ENCODE results near the gene CD4. TPM values are rescaled to one million over a fixed set of nuclear protein-coding genes. Genes with fewer than 3 reads are reported as not detected.

CD4 gene
- total RNA-seq, 1 donor from 2014 or later, result 2.6 TPM

GRCh38 chr12:6832125-6832524 is 42.8 kb downstream of the CD4 start:
- intact Hi-C loops (cut with DNase I), result no loop called here
- H3K4me1 ChIP-seq, result peaks cover 0 to 7% of the 10 kb centered on the region in 2 donors
- no peak overlapping the region for H3K4me3 ChIP-seq
- H3K27me3 ChIP-seq, result no peaks in the 10 kb centered on the region
- TF ChIP-seq CTCF (IDR thresholded peaks at IDR 0.05), result no peak
- peaks cover 15 to 35% of the 10 kb centered on the region in 2 donors for H3K36me3 ChIP-seq
- no peak overlapping the region for H3K27ac ChIP-seq
- DNase-seq (ENCODE audit: low spot score in 2 of 2), result no peak
- H3K9me3 ChIP-seq, result no peaks in the 10 kb centered on the region

- intact Hi-C loops (cut with DNase I), result no loop called here
Measured at GRCh38 chr12:6833189-6833890, 44.0 kb downstream of the CD4 start.

DNA sequence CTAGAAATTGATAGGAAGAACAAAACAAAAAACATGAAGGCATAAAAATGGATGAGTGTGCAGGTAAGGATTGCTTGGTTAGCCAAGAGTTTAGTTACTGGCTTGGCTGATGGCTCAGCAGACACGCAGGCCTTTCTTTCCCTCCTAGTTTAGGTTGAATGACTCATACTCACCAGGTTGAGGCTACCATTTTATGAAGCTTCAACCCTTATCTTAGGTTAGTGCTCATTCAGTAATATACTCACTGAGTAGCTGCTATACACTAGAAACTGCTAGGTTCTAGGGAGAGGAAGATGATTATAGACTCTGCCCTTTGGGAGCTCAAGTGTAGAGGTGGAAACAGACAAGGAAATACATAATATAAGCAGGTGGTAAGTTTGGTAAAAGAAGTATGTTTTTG is 44.9 kb downstream of the CD4 start:
- H3K36me3 ChIP-seq, result peaks cover 29 to 56% of the 10 kb centered on the region in 2 donors
- intact Hi-C loops (cut with DNase I), result no loop called here
- H3K9me3 ChIP-seq, result no peaks in the 10 kb centered on the region
- H3K4me3 ChIP-seq, result no peak overlapping the region
- H3K4me1 ChIP-seq, result no peaks in the 10 kb centered on the region
- DNase-seq (ENCODE audit: low spot score in 2 of 2), result no peak
- TF ChIP-seq CTCF (IDR thresholded peaks at IDR 0.05), result no peak
- H3K27me3 ChIP-seq, result no peaks in the 10 kb centered on the region
- no peak overlapping the region for H3K27ac ChIP-seq

More at GRCh38 chr12:6833189-6833890, 44.0 kb downstream of the CD4 start:
- H3K4me1 ChIP-seq, result no peaks in the 10 kb centered on the region
- no peak for DNase-seq (ENCODE audit: low spot score in 2 of 2)
- TF ChIP-seq CTCF (IDR thresholded peaks at IDR 0.05), result no peak
- no peaks in the 10 kb centered on the region for H3K27me3 ChIP-seq
- no peaks in the 10 kb centered on the region for H3K9me3 ChIP-seq
- H3K4me3 ChIP-seq, result no peak overlapping the region
- H3K36me3 ChIP-seq, result peaks cover 25 to 47% of the 10 kb centered on the region in 2 donors
- no peak overlapping the region for H3K27ac ChIP-seq

GRCh38 chr12:6834873-6835272 is 45.5 kb downstream of the CD4 start:
- intact Hi-C loops (cut with DNase I), result no loop called here
- no peaks in the 10 kb centered on the region for H3K9me3 ChIP-seq
- no peak for DNase-seq (ENCODE audit: low spot score in 2 of 2)
- no peaks in the 10 kb centered on the region for H3K4me1 ChIP-seq
- TF ChIP-seq CTCF (IDR thresholded peaks at IDR 0.05), result no peak
- H3K36me3 ChIP-seq, result peaks cover 32 to 61% of the 10 kb centered on the region in 2 donors
- no peak overlapping the region for H3K27ac ChIP-seq
- no peak overlapping the region for H3K4me3 ChIP-seq
- no peaks in the 10 kb centered on the region for H3K27me3 ChIP-seq

DNA sequence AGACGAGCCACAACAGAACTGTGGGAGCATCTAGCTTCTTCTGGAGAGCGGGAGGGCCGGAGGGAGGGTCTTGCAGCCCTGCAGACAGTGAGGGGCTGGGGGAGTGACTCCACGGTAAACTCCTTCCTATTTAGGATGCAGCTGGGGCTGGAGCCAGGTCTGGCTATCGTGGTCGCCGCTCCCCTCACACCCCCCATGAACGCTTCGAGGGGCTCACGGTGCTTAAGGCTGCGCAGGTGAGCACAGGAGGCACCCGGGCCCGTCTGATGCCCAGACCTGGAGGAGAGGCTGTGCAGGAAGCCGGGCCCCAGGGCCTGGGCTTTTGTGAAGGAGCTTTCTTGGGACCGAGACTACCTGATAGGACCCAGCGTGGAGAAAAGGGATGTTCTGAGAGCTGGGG is 47.5 kb downstream of the CD4 start:
- intact Hi-C loops (cut with DNase I), result no loop called here
- Histone ChIP-seq H3K27ac (no peak overlapping the region), H3K27me3 (no peaks in the 10 kb centered on the region), H3K36me3 (peaks cover 33 to 51% of the 10 kb centered on the region in 2 donors), H3K9me3 (no peaks in the 10 kb centered on the region), H3K4me1 (no peaks in the 10 kb centered on the region), H3K4me3 (no peak overlapping the region)
- no peak for DNase-seq (ENCODE audit: low spot score in 2 of 2)
- TF ChIP-seq CTCF (IDR thresholded peaks at IDR 0.05), result no peak
